ENCODE measurements around the gene AHCYL1. TPM values are rescaled to one million over a fixed set of nuclear protein-coding genes. Genes with fewer than 3 reads are reported as not detected.

AHCYL1 gene
- polyA plus RNA-seq, 1 donor (not counting 4 experiments of a cell fraction or from before 2014, with no cell fraction given) = 64.8 TPM

- Histone ChIP-seq H3K4me3 (ENCODE audit: control insufficient read depth in 2 of 3, extremely low read depth in 1 of 3, insufficient read depth in 2 of 3, low read depth in 1 of 3, low read length in 3 of 3) (no peak overlapping the region), H3K36me3 (ENCODE audit: control insufficient read depth in 2 of 2, extremely low read depth in 1 of 2, insufficient read depth in 2 of 2, low read length in 2 of 2) (peaks cover 20 to 49% of the 10 kb centered on the region in 2 experiments), H4K20me1 (ENCODE audit: control insufficient read depth, extremely low read depth, insufficient read depth, low read length) (no peaks in the 10 kb centered on the region), H3K4me2 (ENCODE audit: control insufficient read depth, extremely low read depth, insufficient read depth, low read depth, low read length) (no peak overlapping the region), H3K79me2 (ENCODE audit: control insufficient read depth, insufficient read depth, low read length) (no peaks in the 10 kb centered on the region), H3K27me3 (ENCODE audit: control insufficient read depth, extremely low read depth, insufficient read depth, low read length) (no peaks in the 10 kb centered on the region), H3K9me1 (ENCODE audit: control insufficient read depth, extremely low read depth, insufficient read depth, low read length) (peaks cover 8% of the 10 kb centered on the region), H3K4me1 (ENCODE audit: control insufficient read depth, extremely low read depth, insufficient read depth, low read length) (peaks cover 30% of the 10 kb centered on the region), H3K27ac (ENCODE audit: control insufficient read depth, insufficient read depth, low read length) (no peak overlapping the region), H3K9ac (ENCODE audit: control insufficient read depth, extremely low read depth, insufficient read depth, low read length) (no peak overlapping the region), H3K9me3 (ENCODE audit: control insufficient read depth, low read depth, low read length) (no peaks in the 10 kb centered on the region), H2AFZ (ENCODE audit: control insufficient read depth, low read length) (no peak overlapping the region)
- FAIRE-seq = no peak
- dilution Hi-C loops (cut with MboI; ENCODE audit: extremely low pct_ligation_motif_present, low sequenced_read_pairs) = no loop called here
- TF ChIP-seq, protein P1, sequence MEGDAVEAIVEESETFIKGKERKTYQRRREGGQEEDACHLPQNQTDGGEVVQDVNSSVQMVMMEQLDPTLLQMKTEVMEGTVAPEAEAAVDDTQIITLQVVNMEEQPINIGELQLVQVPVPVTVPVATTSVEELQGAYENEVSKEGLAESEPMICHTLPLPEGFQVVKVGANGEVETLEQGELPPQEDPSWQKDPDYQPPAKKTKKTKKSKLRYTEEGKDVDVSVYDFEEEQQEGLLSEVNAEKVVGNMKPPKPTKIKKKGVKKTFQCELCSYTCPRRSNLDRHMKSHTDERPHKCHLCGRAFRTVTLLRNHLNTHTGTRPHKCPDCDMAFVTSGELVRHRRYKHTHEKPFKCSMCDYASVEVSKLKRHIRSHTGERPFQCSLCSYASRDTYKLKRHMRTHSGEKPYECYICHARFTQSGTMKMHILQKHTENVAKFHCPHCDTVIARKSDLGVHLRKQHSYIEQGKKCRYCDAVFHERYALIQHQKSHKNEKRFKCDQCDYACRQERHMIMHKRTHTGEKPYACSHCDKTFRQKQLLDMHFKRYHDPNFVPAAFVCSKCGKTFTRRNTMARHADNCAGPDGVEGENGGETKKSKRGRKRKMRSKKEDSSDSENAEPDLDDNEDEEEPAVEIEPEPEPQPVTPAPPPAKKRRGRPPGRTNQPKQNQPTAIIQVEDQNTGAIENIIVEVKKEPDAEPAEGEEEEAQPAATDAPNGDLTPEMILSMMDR (optimal IDR thresholded peaks at IDR 0.05 in 1 of 3, IDR thresholded peaks at IDR 0.05 in 1 of 3, conservative IDR thresholded peaks at IDR 0.05 in 1 of 3; ENCODE audit: extremely low read depth in 1 of 3, insufficient read depth in 2 of 3, low read length in 3 of 3) = no peak
- TF ChIP-seq EZH2 (IDR thresholded peaks at IDR 0.05; ENCODE audit: low read length) = no peak
- no peak for DNase-seq (ENCODE audit: low read depth, low spot score)
Observed at GRCh38 chr1:110058591-110058990, 74.0 kb downstream of the AHCYL1 start.

GRCh38 chr1:110059133-110059863 is 74.7 kb downstream of the AHCYL1 start:
- no peaks in the 10 kb centered on the region for H3K79me2 ChIP-seq (ENCODE audit: control insufficient read depth, insufficient read depth, low read length)
- no peaks in the 10 kb centered on the region for H3K27me3 ChIP-seq (ENCODE audit: control insufficient read depth, extremely low read depth, insufficient read depth, low read length)
- FAIRE-seq (no peak), DNase-seq (ENCODE audit: low read depth, low spot score) (no peak)
- no peak overlapping the region for H3K4me2 ChIP-seq (ENCODE audit: control insufficient read depth, extremely low read depth, insufficient read depth, low read depth, low read length)
- H3K27ac ChIP-seq (ENCODE audit: control insufficient read depth, insufficient read depth, low read length) = no peak overlapping the region
- H3K36me3 ChIP-seq (ENCODE audit: control insufficient read depth in 2 of 2, extremely low read depth in 1 of 2, insufficient read depth in 2 of 2, low read length in 2 of 2) = peaks cover 14 to 42% of the 10 kb centered on the region in 2 experiments
- H3K9me3 ChIP-seq (ENCODE audit: control insufficient read depth, low read depth, low read length) = no peaks in the 10 kb centered on the region
- no peak overlapping the region for H3K4me3 ChIP-seq (ENCODE audit: control insufficient read depth in 2 of 3, extremely low read depth in 1 of 3, insufficient read depth in 2 of 3, low read depth in 1 of 3, low read length in 3 of 3)
- no peaks in the 10 kb centered on the region for H4K20me1 ChIP-seq (ENCODE audit: control insufficient read depth, extremely low read depth, insufficient read depth, low read length)
- dilution Hi-C loops (cut with MboI; ENCODE audit: extremely low pct_ligation_motif_present, low sequenced_read_pairs) = no loop called here
- no peak overlapping the region for H3K9ac ChIP-seq (ENCODE audit: control insufficient read depth, extremely low read depth, insufficient read depth, low read length)
- H3K9me1 ChIP-seq (ENCODE audit: control insufficient read depth, extremely low read depth, insufficient read depth, low read length) = peaks cover 8% of the 10 kb centered on the region
- H3K4me1 ChIP-seq (ENCODE audit: control insufficient read depth, extremely low read depth, insufficient read depth, low read length) = peaks cover 30% of the 10 kb centered on the region
- H2AFZ ChIP-seq (ENCODE audit: control insufficient read depth, low read length) = no peak overlapping the region
- TF ChIP-seq, protein P1 (optimal IDR thresholded peaks at IDR 0.05 in 1 of 3, IDR thresholded peaks at IDR 0.05 in 1 of 3, conservative IDR thresholded peaks at IDR 0.05 in 1 of 3; ENCODE audit: extremely low read depth in 1 of 3, insufficient read depth in 2 of 3, low read length in 3 of 3) = no peak
- TF ChIP-seq EZH2 (IDR thresholded peaks at IDR 0.05; ENCODE audit: low read length) = no peak
